Mammary epithelial cell (primary cell): ENCODE results near the gene PPAN.

Source experiments
- EZH2 ChIP-seq: IDR thresholded peaks from 2 replicates; pipeline ENCODE4 v1.6.1; 2012; ENCODE audit warnings: low read length, inconsistent platforms, borderline replicate concordance
- TF ChIP-seq, protein P1 (sequence below), 2 donors: IDR thresholded peaks in 1 of 2; conservative IDR thresholded peaks in 1 of 2; 2 replicates each; pipeline ENCODE4 v1.5.1; 2011 to 2012; ENCODE audit warnings: inconsistent platforms in 2 of 2, low read length in 2 of 2, mild to moderate bottlenecking in 2 of 2, control low read depth in 1 of 2, low read depth in 1 of 2; ENCODE audit not compliant: insufficient read depth in 1 of 2; ENCODE audit errors: extremely low read depth in 1 of 2

DNA sequence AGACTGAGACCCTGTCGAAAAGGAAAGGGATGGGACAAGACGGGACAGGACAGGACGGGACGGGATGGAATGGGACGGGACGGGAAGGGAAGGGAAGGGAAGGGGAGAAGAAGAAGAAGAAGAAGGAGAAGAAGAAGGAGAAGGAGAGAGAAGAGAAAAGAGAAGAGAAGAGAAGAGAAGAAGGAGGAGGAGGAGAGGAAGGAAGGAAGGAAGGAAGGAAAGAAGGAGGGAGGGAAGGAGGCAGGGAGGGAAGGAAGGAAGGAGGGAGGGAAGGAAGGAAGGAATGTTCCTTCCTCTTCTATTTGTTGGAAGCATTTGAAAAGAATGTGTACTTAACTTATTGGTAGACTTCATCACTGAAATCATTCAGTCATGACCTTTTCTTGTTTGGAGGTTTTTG, 29.6 kb upstream of the PPAN start:
- TF ChIP-seq, protein P1, sequence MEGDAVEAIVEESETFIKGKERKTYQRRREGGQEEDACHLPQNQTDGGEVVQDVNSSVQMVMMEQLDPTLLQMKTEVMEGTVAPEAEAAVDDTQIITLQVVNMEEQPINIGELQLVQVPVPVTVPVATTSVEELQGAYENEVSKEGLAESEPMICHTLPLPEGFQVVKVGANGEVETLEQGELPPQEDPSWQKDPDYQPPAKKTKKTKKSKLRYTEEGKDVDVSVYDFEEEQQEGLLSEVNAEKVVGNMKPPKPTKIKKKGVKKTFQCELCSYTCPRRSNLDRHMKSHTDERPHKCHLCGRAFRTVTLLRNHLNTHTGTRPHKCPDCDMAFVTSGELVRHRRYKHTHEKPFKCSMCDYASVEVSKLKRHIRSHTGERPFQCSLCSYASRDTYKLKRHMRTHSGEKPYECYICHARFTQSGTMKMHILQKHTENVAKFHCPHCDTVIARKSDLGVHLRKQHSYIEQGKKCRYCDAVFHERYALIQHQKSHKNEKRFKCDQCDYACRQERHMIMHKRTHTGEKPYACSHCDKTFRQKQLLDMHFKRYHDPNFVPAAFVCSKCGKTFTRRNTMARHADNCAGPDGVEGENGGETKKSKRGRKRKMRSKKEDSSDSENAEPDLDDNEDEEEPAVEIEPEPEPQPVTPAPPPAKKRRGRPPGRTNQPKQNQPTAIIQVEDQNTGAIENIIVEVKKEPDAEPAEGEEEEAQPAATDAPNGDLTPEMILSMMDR (conservative IDR thresholded peaks at IDR 0.05 in 1 of 2, IDR thresholded peaks at IDR 0.05 in 1 of 2; ENCODE audit: extremely low read depth in 1 of 2, insufficient read depth in 1 of 2, low read depth in 1 of 2, low read length in 2 of 2), result no peak
- TF ChIP-seq EZH2, result no peak
